ENCODE data around the gene JSRP1. TPM values are rescaled to one million over a fixed set of nuclear protein-coding genes. Genes with fewer than 3 reads are reported as not detected.

Gene JSRP1
- total and polyA plus RNA-seq, 2 of the 8 experiments (the other 6 are each of a cell fraction or from before 2014, with no cell fraction given): 0.24 to 0.56 TPM

- Histone ChIP-seq H3K36me3 (ENCODE audit: control insufficient read depth in 2 of 4, insufficient read depth in 4 of 4, low read length in 3 of 4) (peaks cover 0 to 55% (median 16%) of the 10 kb centered on the region in 4 experiments), H3K79me2 (ENCODE audit: control insufficient read depth in 1 of 2, insufficient read depth in 2 of 2, low read length in 2 of 2) (no peaks in the 10 kb centered on the region)
- FAIRE-seq: no peak
- TF ChIP-seq JUN (IDR thresholded peaks at IDR 0.05; ENCODE audit: low read depth, low read length) (no peak), RBBP5 (IDR thresholded peaks at IDR 0.05; ENCODE audit: borderline replicate concordance, low read depth, low read length) (no peak), GTF2F1 (IDR thresholded peaks at IDR 0.05; ENCODE audit: borderline replicate concordance, low read depth, low read length) (no peak), JUND (IDR thresholded peaks at IDR 0.05; ENCODE audit: low read length) (no peak), YY1 (IDR thresholded peaks at IDR 0.05; ENCODE audit: low read depth, low read length) (no peak), EGR1 (IDR thresholded peaks at IDR 0.05; ENCODE audit: borderline replicate concordance, low read depth, low read length) (no peak), CBX8 (IDR thresholded peaks at IDR 0.05; ENCODE audit: borderline replicate concordance, low read depth, low read length) (no peak), E2F6 (IDR thresholded peaks at IDR 0.05) (no peak), NANOG (IDR thresholded peaks at IDR 0.05; ENCODE audit: insufficient read depth, low read depth, low read length, poor library complexity, severe bottlenecking) (no peak), RAD21 (IDR thresholded peaks at IDR 0.05 in 1 of 2, conservative IDR thresholded peaks at IDR 0.05 in 1 of 2; ENCODE audit: low read depth in 2 of 2, low read length in 2 of 2) (no peak), TEAD4 (IDR thresholded peaks at IDR 0.05; ENCODE audit: low read depth, low read length) (no peak), HDAC6 (IDR thresholded peaks at IDR 0.05; ENCODE audit: low read depth, low read length) (no peak)
These were observed 29.3 kb downstream of the JSRP1 start for GRCh38 chr19:2226840-2227360.

More at GRCh38 chr19:2226840-2227360, 29.3 kb downstream of the JSRP1 start:
- Histone ChIP-seq H3K23ac (ENCODE audit: insufficient read length) (no peak overlapping the region), H3K18ac (ENCODE audit: extremely low read depth, low read length) (no peak overlapping the region), H2BK15ac (ENCODE audit: low read length) (no peak overlapping the region), H3K27me3 (replicated peaks in 1 of 4; ENCODE audit: control insufficient read depth in 3 of 4, extremely low read depth in 1 of 4, insufficient read depth in 3 of 4, low read length in 3 of 4) (no peaks in the 10 kb centered on the region), H4K5ac (ENCODE audit: insufficient read length, low read depth, low read length) (no peak overlapping the region), H4K91ac (replicated peaks; ENCODE audit: insufficient read length, low read length) (no peak overlapping the region), H2BK5ac (ENCODE audit: low read depth, low read length) (no peak overlapping the region), H3K4ac (replicated peaks; ENCODE audit: insufficient read length, low read depth, low read length) (no peak overlapping the region), H3K4me3 (ENCODE audit: extremely low read depth in 1 of 4, insufficient read depth in 2 of 4, low read depth in 3 of 4, low read length in 4 of 4) (no peak overlapping the region), H3K4me1 (replicated peaks in 1 of 4; ENCODE audit: control insufficient read depth in 3 of 4, insufficient read depth in 4 of 4, low read length in 3 of 4) (no peaks in the 10 kb centered on the region), H3K4me2 (ENCODE audit: insufficient read depth in 1 of 2, low read depth in 2 of 2, low read length in 2 of 2) (no peak overlapping the region), H3K27ac (ENCODE audit: low read depth, low read length) (no peak overlapping the region), H4K20me1 (replicated peaks in 1 of 2; ENCODE audit: control insufficient read depth in 1 of 2, insufficient read depth in 2 of 2, low read length in 2 of 2) (peaks cover 0 to 14% of the 10 kb centered on the region in 2 experiments), H3K56ac (replicated peaks; ENCODE audit: insufficient read length, low read depth, low read length) (no peak overlapping the region), H3K14ac (ENCODE audit: insufficient read length) (no peak overlapping the region), H2BK20ac (ENCODE audit: low read length) (no peak overlapping the region), H2AFZ (ENCODE audit: low read length) (no peak overlapping the region), H3K9me3 (ENCODE audit: insufficient read depth in 2 of 2, low read depth in 1 of 2, low read length in 1 of 2) (no peaks in the 10 kb centered on the region), H2AK5ac (ENCODE audit: low read depth, low read length) (no peak overlapping the region), H3K23me2 (ENCODE audit: low read depth, low read length) (no peaks in the 10 kb centered on the region), H2BK120ac (replicated peaks; ENCODE audit: low read depth, low read length) (no peak overlapping the region), H2BK12ac (ENCODE audit: low read depth, low read length) (no peak overlapping the region), H3K9ac (replicated peaks in 1 of 4; ENCODE audit: extremely low read depth in 1 of 4, low read depth in 3 of 4, low read length in 3 of 4) (no peak overlapping the region), H4K8ac (ENCODE audit: extremely low read depth, insufficient read depth, low read length) (peak overlapping the region; percentile 68; the same call in 1 of the 2 replicates), H3K79me1 (ENCODE audit: low read depth, low read length) (no peaks in the 10 kb centered on the region)
- 98% methylated on average over 14 of the region's 53 CpGs; no CpG with 5 or more reads in 1 of the 2 experiments for WGBS, 2 experiments (ENCODE audit: extremely low coverage in 1 of 2, insufficient coverage in 1 of 2, insufficient read length in 1 of 2, insufficient replicate concordance in 2 of 2, low coverage in 1 of 2, low lambda C conversion rate in 2 of 2, missing lambda C conversion rate in 1 of 2)
- DNase-seq (ENCODE audit: low read depth in 1 of 2, low spot score in 2 of 2): no peak
- POLR2A ChIA-PET (ENCODE audit: partially characterized antibody): interaction anchor here (0.6 to 6.3 kb wide), 4 partner anchors 9 to 50 kb away, joined by 3 to 61 read pairs (median 26); partner anchors contain the start of genes AMH and PLEKHJ1
- CTCF ChIA-PET (ENCODE audit: partially characterized antibody): interaction anchor here (1.4 to 4.4 kb wide), 4 partner anchors 8 to 75 kb away, joined by 3 to 19 read pairs (median 5); no protein-coding TSS in a partner anchor
